Kidney tubule cell (primary cell): ENCODE results near the gene TIAM2.
A peak's percentile ranks its signal among the peaks of the same experiment; 100 is the strongest.
"Not testable (repeated sequence)": the region's sequence is repeated elsewhere in the genome, so short reads cannot be mapped to it uniquely, and the experiment has no call there.

Experiments
- DNase-seq: peaks from one replicate; pipeline ENCODE4 v3.0.0-alpha.2; 2018; ENCODE audit warnings: low spot score

Gene TIAM2

GRCh38 chr6:155196911-155197310 lies 201.8 kb downstream of the TIAM2 start:
- no peak for DNase-seq

GRCh38 chr6:155197932-155198331 lies 202.8 kb downstream of the TIAM2 start:
- DNase-seq = no peak

- DNase-seq = no peak
Observed at GRCh38 chr6:155200012-155200411, 204.9 kb downstream of the TIAM2 start.

GRCh38 chr6:155201461-155202226 lies 206.5 kb downstream of the TIAM2 start:
- peak; percentile 81 for DNase-seq

GRCh38 chr6:155207223-155207622 lies 212.1 kb downstream of the TIAM2 start:
- no peak for DNase-seq

- DNase-seq = no peak
Observed at GRCh38 chr6:155212106-155212505, 217.0 kb downstream of the TIAM2 start.

- peak; percentile 17 for DNase-seq
Observed at GRCh38 chr6:155212616-155213380, 217.7 kb downstream of the TIAM2 start.

GRCh38 chr6:155213611-155214372 lies 218.7 kb downstream of the TIAM2 start:
- peak; percentile 4 for DNase-seq

- DNase-seq = no peak
Observed at GRCh38 chr6:155215906-155216305, 220.8 kb downstream of the TIAM2 start.

- DNase-seq = no peak
Observed at GRCh38 chr6:155216312-155217046, 221.4 kb downstream of the TIAM2 start.

GRCh38 chr6:155218711-155219110 lies 223.6 kb downstream of the TIAM2 start:
- not testable (repeated sequence) for DNase-seq

- DNase-seq = no peak
Observed at GRCh38 chr6:155219299-155219698, 224.2 kb downstream of the TIAM2 start.

GRCh38 chr6:155219858-155220301 lies 224.8 kb downstream of the TIAM2 start:
- no peak for DNase-seq

- DNase-seq = no peak
Observed at GRCh38 chr6:155221086-155221485, 226.0 kb downstream of the TIAM2 start.

- no peak for DNase-seq
Observed at GRCh38 chr6:155222506-155222905, 227.4 kb downstream of the TIAM2 start.

GRCh38 chr6:155223646-155224451 lies 228.7 kb downstream of the TIAM2 start:
- DNase-seq = peak; percentile 97

GRCh38 chr6:155224618-155225017 lies 229.5 kb downstream of the TIAM2 start:
- DNase-seq = no peak

- no peak for DNase-seq
Observed at GRCh38 chr6:155227046-155227445, 231.9 kb downstream of the TIAM2 start.

GRCh38 chr6:155228546-155229166 lies 233.5 kb downstream of the TIAM2 start:
- no peak for DNase-seq

- not testable (repeated sequence) for DNase-seq
Observed at GRCh38 chr6:155230975-155231374, 235.9 kb downstream of the TIAM2 start.
